Stimulated activated CD4-positive, alpha-beta T cell treated with anti-CD3 and anti-CD28 coated beads, TNF-alpha, amount 100 ng/mL, for 48 hours (primary cell): ENCODE measurements around the gene SLC29A1.

Experiments
- DNase-seq, 3 donors: peaks; one replicate each; pipeline ENCODE4 v3.0.0-alpha.2; 2020; ENCODE audit warnings: low read depth in 3 of 3

SLC29A1 gene

DNA sequence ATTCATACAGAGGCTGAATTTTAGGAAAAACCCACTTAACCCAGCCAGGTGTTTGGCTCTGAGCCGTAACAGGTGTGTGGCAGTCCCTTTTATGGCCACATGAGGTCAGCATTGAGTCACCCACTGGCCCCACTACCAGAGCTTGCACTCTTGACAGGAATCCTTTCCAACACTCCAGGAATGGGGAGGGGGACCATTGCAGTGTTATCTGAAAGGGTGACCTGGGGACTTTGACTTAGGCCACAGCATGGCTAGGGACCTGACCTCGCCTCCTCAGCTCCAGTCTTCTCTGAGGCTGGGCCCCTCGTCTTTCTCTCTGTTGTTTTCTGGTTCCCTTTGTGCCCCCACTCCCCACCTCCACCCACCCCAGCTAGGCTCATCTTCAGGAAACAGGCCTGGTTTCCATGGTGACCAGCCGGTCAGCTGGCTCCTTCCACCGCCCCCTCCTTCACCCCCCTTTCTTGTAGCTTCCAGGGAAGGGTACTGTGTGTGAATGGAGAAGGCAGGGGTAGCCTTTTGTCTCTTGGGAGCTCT, 44.8 kb downstream of the SLC29A1 start:
- no peak for DNase-seq

DNA sequence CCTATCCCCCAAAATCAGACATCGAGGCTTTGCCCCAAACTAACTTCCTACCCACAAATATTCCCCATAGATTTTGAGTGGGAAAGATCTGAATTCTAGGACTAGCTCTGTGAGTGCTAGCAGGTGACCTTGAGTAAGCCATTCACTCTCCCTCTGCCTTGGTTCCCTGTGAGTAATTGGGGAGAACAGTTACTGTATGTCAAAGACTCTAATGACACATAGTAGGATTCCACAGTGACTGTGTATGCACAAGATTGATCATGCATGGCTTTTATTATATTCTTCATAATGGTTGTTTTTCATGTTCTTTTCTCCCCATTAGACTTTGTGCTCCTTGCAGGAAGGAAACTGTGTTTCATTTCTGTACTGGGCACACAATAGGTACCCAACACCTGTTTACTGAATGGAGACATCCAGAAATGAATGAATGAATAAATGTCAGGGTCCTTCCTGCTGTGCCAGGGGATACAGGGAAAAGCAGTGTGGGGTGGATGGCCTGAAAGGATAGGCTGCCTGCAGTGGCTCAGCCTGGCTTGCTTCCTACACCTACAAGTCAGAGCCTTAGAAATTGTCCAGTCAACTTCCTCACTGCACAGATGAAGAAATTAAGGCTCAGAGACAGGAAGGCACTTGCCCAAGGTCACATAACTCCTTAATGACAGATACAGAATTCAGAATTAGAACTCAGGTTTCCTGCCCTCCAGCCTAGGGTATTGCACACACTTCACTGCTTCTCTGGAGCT, 46.0 kb downstream of the SLC29A1 start:
- no peak for DNase-seq

DNA sequence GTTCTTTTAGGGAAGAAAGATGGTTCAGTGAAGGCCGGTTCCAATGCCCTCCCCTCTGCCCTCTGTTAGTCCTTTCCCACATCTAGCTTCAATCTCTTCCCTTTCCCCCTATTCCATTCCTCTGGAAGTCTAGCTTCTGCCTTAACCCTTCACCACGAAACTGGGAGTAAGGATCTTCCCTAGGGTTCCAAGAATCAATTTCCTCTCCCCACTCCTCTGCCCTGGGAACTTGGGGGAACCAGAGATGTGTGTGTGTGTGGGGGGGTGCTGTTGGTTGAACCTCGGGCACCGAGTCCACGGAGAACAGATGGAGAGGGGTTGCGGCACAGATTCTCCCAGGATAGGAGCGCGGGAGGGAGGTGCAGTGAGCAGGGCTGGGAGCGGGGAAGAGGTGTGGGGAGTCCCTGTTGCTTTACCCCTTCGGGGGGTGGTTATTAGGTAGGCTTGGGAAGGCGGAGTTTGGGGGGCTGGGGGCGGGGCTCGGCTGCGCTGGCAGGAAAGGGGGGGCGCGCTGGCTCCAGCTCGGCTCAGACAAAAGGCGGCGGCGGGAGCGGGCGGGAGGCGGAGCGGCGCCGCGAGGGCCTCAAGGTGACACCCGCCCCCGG, 46.6 kb downstream of the SLC29A1 start, which contains the start of gene TMEM151B:
TSS of gene TMEM151B (plus strand) at position 530 of the 605 bp plus-strand sequence. CDS start 293 bp downstream, outside the sequence.
- DNase-seq, result no peak

DNA sequence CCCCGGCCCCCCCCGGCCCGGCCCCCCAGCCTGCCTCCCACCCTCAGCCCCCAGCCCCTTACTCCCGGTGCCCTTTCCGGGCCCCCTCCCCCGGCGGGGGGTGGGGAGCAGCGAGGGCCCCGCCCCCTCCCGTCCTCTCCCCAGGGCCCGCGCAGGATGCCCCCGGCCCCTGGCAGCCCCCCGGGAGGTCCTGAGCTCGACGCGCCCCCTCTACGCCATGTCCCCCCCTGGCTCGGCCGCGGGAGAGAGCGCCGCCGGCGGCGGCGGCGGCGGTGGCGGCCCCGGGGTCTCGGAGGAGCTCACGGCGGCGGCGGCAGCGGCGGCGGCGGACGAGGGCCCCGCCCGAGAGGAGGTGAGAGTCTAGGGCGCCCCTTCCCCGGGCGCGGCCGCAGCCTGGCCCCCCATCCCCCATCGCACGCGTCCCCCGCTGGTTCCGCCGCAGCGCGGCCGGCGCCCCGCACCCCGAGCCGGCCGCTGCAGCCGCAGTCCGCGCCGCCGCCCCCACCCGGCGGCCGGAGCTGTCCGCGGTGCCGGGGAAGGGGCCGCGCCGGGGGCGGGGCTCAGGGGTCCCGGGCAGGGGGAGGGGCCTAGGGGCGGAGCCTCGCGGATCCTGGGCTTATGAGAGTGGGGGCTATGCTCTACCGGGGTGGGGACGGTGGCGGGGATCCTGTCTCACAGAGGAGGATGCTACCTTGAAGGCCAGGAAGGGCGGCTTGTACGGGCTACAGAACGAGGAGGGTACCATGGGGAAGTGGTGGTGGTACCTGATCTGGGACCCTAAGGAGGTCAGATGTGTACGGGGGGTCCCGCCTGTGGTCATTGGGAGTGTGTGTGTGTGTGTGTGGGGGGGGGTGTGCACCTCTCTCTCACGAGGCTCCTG, 47.4 kb downstream of the SLC29A1 start:
- no peak for DNase-seq

DNA sequence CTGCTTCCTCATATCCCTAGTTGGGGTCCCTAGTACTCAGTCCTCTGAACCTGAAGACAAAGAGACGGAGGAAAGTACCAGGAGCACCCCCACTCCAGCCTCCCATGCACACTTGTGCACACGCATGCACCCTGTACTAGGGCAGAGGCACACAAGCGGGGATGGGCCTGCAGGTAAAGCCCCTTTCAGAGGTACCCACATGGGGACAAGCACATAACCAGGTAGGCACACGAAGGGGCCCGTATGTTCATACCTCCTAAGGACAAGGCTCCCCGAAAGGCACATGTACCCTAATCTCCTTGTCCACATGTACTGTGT, 48.0 kb downstream of the SLC29A1 start:
- DNase-seq, result no peak

DNA sequence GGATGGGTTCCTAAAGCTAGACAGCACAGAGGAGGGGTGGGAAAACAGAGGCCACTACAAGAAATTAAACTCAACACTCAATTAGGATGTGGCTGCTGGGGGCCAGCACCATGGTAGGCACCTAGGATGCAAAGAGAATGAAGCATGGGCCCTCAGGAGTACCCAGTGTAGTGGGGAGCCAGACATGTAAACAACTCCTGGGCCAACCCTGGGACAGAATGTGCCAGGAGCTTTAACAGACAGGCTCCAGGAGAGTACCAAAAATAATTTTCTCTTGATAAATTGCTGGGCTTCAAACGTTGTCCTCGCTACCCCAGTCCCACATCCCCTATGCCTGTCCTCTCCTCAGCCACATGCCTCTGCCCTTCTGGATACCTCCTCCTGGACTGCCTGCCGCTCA, 48.5 kb downstream of the SLC29A1 start:
- no peak for DNase-seq

DNA sequence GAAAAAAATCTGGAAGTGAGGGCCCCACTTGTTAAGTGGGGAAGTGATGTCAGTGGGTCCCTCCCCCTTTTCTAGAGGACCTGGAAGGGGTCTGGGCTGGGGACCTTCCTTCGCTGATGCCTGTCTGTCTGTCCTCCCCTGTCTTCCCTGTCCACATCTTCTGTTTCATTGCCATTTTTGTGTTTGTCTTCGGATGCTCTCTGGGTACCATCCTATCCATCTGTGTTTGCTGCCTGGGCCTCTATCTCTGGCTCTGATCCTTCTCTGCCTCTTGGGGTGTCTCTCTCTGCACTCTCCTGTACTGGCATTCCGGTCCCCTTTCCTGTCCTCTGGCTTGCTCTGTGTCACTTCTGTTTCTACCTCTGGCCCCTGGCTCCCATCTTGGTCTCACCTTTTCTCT, 49.1 kb downstream of the SLC29A1 start:
- DNase-seq, result no peak

DNA sequence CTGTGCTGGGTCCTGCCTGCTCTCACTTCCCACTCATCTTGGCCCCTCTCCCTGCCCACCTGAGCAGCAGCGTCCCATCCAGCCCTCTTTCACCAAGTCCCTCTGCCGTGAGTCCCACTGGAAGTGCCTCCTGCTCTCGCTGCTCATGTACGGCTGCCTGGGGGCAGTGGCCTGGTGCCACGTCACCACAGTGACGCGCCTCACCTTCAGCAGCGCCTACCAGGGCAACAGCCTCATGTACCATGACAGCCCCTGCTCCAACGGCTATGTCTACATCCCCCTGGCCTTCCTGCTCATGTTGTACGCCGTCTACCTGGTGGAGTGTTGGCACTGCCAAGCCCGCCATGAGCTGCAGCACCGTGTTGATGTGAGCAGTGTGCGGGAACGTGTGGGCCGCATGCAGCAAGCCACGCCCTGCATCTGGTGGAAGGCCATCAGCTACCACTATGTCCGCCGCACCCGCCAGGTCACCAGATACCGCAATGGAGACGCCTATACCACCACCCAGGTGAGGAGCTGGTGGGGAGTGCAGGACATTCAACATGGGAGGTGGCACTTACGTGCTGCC, 49.7 kb downstream of the SLC29A1 start:
- no peak for DNase-seq

DNA sequence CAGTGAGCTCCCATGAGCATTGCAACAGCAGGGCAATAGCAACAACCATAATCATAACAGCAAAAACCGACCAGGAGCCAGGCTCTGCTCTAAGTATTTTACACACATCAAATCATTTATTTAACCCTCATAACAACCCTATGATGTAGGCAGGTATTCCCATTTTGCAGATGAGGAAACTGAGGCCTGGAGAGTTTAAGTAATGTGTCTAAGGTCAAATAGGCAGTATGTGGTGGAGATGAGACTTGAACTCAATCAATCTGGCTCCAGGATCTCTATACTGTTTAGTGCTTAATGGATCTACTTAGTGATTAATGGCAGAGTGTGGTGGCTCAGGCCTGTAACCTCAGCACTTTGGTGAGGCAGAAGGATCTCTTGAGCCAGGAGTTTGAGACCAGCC, 50.2 kb downstream of the SLC29A1 start:
- DNase-seq, result no peak

DNA sequence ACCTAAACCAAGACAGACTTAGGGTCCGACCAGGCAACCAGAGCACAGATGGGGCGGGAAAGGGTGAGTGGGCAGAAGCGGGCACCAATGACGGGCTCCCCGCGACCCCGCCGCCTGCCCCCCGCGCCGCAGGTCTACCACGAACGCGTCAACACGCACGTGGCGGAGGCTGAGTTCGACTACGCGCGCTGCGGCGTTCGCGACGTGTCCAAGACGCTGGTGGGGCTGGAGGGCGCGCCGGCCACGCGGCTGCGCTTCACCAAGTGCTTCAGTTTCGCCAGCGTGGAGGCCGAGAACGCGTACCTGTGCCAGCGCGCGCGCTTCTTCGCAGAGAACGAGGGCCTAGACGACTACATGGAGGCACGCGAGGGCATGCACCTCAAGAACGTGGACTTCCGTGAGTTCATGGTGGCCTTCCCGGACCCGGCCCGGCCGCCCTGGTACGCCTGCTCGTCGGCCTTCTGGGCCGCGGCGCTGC, 51.9 kb downstream of the SLC29A1 start:
- no peak for DNase-seq

DNA sequence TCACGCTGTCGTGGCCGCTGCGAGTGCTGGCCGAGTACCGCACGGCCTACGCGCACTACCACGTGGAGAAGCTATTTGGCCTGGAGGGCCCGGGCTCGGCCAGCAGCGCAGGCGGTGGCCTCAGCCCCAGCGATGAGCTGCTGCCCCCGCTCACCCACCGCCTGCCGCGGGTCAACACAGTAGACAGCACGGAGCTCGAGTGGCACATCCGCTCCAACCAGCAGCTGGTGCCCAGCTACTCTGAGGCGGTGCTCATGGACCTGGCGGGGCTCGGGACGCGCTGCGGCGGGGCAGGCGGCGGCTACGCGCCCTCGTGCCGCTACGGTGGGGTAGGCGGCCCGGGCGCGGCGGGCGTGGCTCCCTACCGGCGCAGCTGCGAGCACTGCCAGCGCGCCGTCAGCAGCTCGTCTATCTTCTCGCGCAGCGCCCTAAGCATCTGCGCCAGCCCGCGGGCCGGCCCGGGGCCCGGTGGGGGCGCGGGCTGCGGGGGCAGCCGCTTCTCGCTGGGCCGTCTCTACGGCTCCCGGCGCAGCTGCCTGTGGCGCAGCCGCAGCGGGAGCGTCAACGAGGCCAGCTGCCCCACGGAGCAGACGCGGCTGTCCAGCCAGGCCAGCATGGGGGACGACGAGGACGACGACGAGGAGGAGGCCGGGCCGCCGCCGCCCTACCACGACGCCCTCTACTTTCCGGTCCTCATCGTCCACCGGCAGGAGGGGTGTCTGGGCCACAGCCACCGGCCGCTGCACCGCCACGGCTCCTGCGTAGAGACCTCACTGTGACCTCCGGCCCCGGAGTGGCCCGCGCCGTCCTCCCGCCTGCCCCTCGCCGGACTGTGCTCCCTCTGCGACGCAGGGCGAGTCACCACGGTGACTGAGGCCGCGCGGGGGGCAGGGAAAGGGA, 52.6 kb downstream of the SLC29A1 start:
- no peak for DNase-seq

DNA sequence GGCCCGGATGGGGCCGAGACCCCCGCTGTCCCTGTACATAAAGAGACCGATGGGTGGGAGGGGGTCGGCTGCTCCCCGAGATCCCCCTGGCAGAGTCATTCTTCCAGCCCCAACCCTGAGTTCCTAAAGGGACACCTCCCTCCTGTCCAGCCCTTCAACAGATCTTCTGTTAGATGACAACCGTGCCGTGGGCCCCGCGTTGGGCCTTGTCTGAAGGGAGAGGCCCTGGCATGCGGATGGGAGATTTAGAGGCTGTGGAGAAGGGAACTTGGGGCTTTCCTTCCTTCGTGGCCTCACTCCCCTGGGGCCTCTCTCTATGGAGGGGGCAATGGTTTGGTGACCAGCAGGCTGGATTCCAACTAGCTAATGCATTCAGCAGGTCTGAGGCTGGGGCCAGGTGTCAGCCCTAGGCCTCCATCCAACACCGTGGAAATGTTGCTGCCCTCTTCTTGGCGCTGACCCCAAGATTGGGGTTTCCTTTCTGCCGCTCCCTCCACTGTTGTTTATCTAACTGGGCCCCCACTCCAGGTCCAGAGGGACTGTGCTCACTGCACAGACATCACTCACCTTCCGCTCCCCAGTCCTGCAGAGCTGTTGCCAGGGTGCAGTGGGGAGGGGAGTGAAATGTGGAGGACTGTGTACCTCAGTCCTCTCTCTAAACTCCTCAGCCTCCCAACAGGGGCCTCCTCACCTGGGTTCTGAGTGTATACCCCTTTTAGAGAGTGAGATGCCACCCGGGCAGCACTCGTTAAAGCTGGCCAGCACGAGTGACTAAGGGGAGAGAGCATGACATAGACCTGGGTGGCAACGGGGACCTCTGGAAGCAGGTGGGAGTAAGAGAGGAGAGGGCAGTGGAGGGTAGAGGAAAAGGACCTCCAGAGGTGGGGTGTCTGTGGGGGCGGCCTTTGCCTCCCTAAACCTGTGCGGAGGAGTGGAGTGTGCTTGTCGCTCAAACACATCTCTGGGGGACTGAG, 53.6 kb downstream of the SLC29A1 start:
- no peak for DNase-seq

DNA sequence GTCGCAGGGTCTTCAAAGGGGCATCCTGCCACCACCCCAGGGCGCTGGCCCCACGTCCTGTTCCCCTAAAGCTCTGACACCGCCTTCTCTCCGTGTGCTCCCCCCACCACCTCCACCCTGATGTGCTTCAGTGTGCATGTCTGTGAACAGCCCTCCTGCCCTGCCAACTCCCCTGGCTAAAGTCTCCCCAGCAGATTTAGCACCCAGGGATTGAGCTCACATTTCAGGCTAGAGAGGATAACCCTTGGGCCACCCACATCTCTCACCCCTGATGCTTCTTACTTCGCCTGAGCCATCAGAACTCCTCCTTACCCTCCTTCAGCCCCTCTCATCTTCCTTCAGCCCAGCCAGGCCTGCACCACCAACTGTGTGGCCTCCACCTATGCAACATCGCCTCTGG, 54.4 kb downstream of the SLC29A1 start:
- DNase-seq, result no peak

DNA sequence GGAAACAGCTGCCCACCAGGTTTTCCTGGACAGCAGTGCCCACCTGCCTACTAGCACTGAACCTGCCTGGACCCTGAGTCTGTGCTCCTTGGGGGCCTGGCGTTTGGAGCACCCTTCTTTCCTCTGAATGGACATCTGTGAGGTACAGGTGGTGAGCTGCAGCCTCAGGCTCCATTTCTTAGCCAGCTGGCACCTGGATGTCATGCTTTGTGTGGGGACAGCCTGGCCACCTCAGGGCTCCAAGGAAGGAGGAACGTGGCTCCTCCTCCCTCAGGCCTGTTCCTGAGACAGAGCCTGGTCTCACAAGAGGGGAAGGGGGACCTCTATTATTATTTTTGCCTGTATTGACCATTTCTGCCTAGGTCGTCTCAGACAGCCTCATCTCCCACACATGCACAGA, 54.9 kb downstream of the SLC29A1 start:
- no peak for DNase-seq

DNA sequence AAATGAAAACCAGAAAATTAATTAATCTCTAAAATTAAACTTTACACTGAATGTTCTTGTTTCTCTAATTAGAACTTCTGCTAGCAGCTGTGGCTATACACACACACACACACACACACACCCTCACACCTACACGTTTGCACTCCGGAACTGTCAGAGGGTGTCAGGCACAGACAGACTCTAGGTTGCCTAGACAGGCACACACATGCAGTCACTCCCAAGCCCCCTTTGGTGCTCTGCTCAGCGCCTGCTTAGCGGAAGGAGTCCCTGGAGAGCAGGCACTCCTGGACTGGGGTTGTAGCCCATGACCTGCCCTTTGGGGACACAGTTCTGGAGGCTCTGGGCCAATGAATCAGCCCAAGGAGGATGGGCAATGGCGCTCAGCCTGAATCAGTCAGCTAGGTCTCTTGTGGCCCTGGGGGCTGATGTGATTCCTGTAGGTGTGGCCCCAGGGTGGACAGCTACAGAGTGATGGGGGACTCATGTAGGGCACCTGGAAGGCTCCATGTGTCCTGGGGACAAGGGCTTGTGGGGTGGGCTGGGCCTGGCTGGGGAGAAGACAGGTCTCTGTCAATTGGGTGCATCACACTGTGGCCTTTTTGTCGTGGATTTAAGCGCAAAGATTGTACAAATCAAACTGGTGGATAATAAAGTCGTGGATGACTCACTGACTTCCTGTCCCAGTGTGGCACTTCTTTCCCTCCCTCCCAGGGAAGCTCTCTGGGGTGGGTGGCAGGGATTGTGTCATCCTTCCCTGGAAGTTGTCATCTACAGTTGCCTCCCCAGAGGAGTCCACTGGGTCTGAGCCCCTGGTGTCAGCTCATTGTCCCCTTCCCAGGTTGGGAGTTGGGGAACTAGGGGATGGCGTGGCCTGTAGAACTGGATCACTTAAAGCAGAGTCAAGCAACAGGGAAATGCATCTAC, 55.6 kb downstream of the SLC29A1 start:
- no peak for DNase-seq
